ENCODE measurements around the gene NAA50.

The NAA50 gene

GRCh38 chr3:113745756-113746547, at the start of gene NAA50:
Gene NAA50 (minus strand): TSS chr3:113746249. CDS start chr3:113745949, 300 bp downstream.
- in situ Hi-C loops (cut with HindIII; ENCODE audit: low pct_ligation_motif_present, low pct_unique_long_range_greater_than_20kb, low sequenced_read_pairs), result no loop called here
- DNase-seq, result peak; percentile 85

- no peak for DNase-seq
- in situ Hi-C loops (cut with HindIII; ENCODE audit: low pct_ligation_motif_present, low pct_unique_long_range_greater_than_20kb, low sequenced_read_pairs), result no loop called here
Measured at GRCh38 chr3:113795693-113796092, 49.6 kb upstream of the NAA50 start.

- no peak for DNase-seq
- in situ Hi-C loops (cut with HindIII; ENCODE audit: low pct_ligation_motif_present, low pct_unique_long_range_greater_than_20kb, low sequenced_read_pairs), result no loop called here
Measured at GRCh38 chr3:113794526-113794925, 48.5 kb upstream of the NAA50 start.

GRCh38 chr3:113791381-113791780, 45.3 kb upstream of the NAA50 start:
- no peak for DNase-seq
- in situ Hi-C loops (cut with HindIII; ENCODE audit: low pct_ligation_motif_present, low pct_unique_long_range_greater_than_20kb, low sequenced_read_pairs), result no loop called here

- DNase-seq, result no peak
- in situ Hi-C loops (cut with HindIII; ENCODE audit: low pct_ligation_motif_present, low pct_unique_long_range_greater_than_20kb, low sequenced_read_pairs), result no loop called here
Measured at GRCh38 chr3:113783980-113784379, 37.9 kb upstream of the NAA50 start.

GRCh38 chr3:113783463-113783862, 37.4 kb upstream of the NAA50 start:
- in situ Hi-C loops (cut with HindIII; ENCODE audit: low pct_ligation_motif_present, low pct_unique_long_range_greater_than_20kb, low sequenced_read_pairs), result no loop called here
- peak; percentile 67 for DNase-seq

- DNase-seq, result no peak
- in situ Hi-C loops (cut with HindIII; ENCODE audit: low pct_ligation_motif_present, low pct_unique_long_range_greater_than_20kb, low sequenced_read_pairs), result no loop called here
Measured at GRCh38 chr3:113776564-113776963, 30.5 kb upstream of the NAA50 start.

- no peak for DNase-seq
- in situ Hi-C loops (cut with HindIII; ENCODE audit: low pct_ligation_motif_present, low pct_unique_long_range_greater_than_20kb, low sequenced_read_pairs), result no loop called here
Measured at GRCh38 chr3:113775516-113775915, 29.5 kb upstream of the NAA50 start.

- in situ Hi-C loops (cut with HindIII; ENCODE audit: low pct_ligation_motif_present, low pct_unique_long_range_greater_than_20kb, low sequenced_read_pairs), result no loop called here
- DNase-seq, result no peak
Measured at GRCh38 chr3:113773381-113773780, 27.3 kb upstream of the NAA50 start.

- in situ Hi-C loops (cut with HindIII; ENCODE audit: low pct_ligation_motif_present, low pct_unique_long_range_greater_than_20kb, low sequenced_read_pairs), result no loop called here
Measured at GRCh38 chr3:113771993-113772392, 25.9 kb upstream of the NAA50 start.

GRCh38 chr3:113769551-113769950, 23.5 kb upstream of the NAA50 start:
- peak; percentile 35 for DNase-seq
- in situ Hi-C loops (cut with HindIII; ENCODE audit: low pct_ligation_motif_present, low pct_unique_long_range_greater_than_20kb, low sequenced_read_pairs), result no loop called here

More at GRCh38 chr3:113771993-113772392, 25.9 kb upstream of the NAA50 start:
- no peak for DNase-seq

GRCh38 chr3:113764698-113765097, 18.6 kb upstream of the NAA50 start:
- no peak for DNase-seq
- in situ Hi-C loops (cut with HindIII; ENCODE audit: low pct_ligation_motif_present, low pct_unique_long_range_greater_than_20kb, low sequenced_read_pairs), result no loop called here

GRCh38 chr3:113758389-113759024, 12.5 kb upstream of the NAA50 start:
- in situ Hi-C loops (cut with HindIII; ENCODE audit: low pct_ligation_motif_present, low pct_unique_long_range_greater_than_20kb, low sequenced_read_pairs), result no loop called here
- DNase-seq, result no peak

- in situ Hi-C loops (cut with HindIII; ENCODE audit: low pct_ligation_motif_present, low pct_unique_long_range_greater_than_20kb, low sequenced_read_pairs), result no loop called here
- DNase-seq, result no peak
Measured at GRCh38 chr3:113754494-113755159, 8.6 kb upstream of the NAA50 start.

- in situ Hi-C loops (cut with HindIII; ENCODE audit: low pct_ligation_motif_present, low pct_unique_long_range_greater_than_20kb, low sequenced_read_pairs), result no loop called here
- DNase-seq, result no peak
Measured at GRCh38 chr3:113753376-113753985, 7.4 kb upstream of the NAA50 start.

- in situ Hi-C loops (cut with HindIII; ENCODE audit: low pct_ligation_motif_present, low pct_unique_long_range_greater_than_20kb, low sequenced_read_pairs), result no loop called here
- DNase-seq, result no peak
Measured at GRCh38 chr3:113751141-113751540, 5.1 kb upstream of the NAA50 start.

- peak; percentile 13 for DNase-seq
Measured at GRCh38 chr3:113747283-113748046, 1.4 kb upstream of the NAA50 start.

GRCh38 chr3:113746548-113747282, 666 bp upstream of the NAA50 start, which contains the start of gene ATP6V1A:
Gene ATP6V1A (plus strand): TSS chr3:113747035. CDS start chr3:113778754, 31,719 bp downstream.
- in situ Hi-C loops (cut with HindIII; ENCODE audit: low pct_ligation_motif_present, low pct_unique_long_range_greater_than_20kb, low sequenced_read_pairs), result no loop called here
- peak; percentile 91 for DNase-seq

More at GRCh38 chr3:113747283-113748046, 1.4 kb upstream of the NAA50 start:
- in situ Hi-C loops (cut with HindIII; ENCODE audit: low pct_ligation_motif_present, low pct_unique_long_range_greater_than_20kb, low sequenced_read_pairs), result no loop called here
